ENCODE results near the gene STRN4.

GRCh38 chr19:46730595-46730994 lies 15.7 kb downstream of the STRN4 start:
- no peak for TF ChIP-seq CTCF (conservative IDR thresholded peaks at IDR 0.05 in 1 of 2, IDR thresholded peaks at IDR 0.05 in 1 of 2; ENCODE audit: low read depth in 1 of 2, low read length in 2 of 2)
- TF ChIP-seq EZH2 (IDR thresholded peaks at IDR 0.05; ENCODE audit: low read length, missing control alignments), result no peak

Data from fibroblast of lung (primary cell).